ENCODE data around the gene HSD17B1. TPM values are rescaled to one million over a fixed set of nuclear protein-coding genes. Genes with fewer than 3 reads are reported as not detected.
A peak's percentile ranks its signal among the peaks of the same experiment; 100 is the strongest.

HSD17B1 gene
- total RNA-seq, 2 donors from 2014 or later, result 0.88 to 1.7 TPM

DNA sequence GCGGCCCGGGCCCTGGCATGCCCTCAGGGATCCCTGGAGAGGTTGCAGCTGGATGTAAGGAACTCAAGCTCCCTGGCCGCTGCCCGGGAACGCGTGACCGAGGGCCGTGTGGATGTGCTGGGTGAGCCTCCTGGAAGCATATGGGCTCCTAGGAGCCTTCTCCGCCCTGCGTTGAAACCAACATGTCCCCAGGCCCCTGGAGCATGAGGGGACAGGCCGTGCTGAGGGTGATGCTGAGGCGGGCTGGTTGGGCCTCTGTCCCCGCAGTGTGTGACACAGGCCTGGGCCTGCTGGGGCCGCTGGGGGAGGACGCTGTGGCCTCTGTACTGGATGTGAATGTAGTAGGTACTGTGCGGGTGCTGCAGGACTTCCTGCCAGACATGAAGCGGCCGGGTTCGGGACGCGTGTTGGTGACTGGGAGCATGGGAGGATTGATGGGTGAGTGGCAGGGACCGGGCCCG is 5.7 kb upstream of the HSD17B1 start:
- H3K27ac ChIP-seq, result no peak overlapping the region
- no peaks in the 10 kb centered on the region for H3K9me3 ChIP-seq
- intact Hi-C loops (cut with DNase I), result no loop called here
- no peaks in the 10 kb centered on the region for H3K27me3 ChIP-seq
- H3K9ac ChIP-seq (ENCODE audit: low read depth in 2 of 2, low read length in 2 of 2), result no peak overlapping the region
- DNase-seq, result no peak
- H3K4me1 ChIP-seq, result peaks cover 3% of the 10 kb centered on the region
- no peaks in the 10 kb centered on the region for H3K36me3 ChIP-seq
- TF ChIP-seq, protein P1, sequence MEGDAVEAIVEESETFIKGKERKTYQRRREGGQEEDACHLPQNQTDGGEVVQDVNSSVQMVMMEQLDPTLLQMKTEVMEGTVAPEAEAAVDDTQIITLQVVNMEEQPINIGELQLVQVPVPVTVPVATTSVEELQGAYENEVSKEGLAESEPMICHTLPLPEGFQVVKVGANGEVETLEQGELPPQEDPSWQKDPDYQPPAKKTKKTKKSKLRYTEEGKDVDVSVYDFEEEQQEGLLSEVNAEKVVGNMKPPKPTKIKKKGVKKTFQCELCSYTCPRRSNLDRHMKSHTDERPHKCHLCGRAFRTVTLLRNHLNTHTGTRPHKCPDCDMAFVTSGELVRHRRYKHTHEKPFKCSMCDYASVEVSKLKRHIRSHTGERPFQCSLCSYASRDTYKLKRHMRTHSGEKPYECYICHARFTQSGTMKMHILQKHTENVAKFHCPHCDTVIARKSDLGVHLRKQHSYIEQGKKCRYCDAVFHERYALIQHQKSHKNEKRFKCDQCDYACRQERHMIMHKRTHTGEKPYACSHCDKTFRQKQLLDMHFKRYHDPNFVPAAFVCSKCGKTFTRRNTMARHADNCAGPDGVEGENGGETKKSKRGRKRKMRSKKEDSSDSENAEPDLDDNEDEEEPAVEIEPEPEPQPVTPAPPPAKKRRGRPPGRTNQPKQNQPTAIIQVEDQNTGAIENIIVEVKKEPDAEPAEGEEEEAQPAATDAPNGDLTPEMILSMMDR (IDR thresholded peaks at IDR 0.05), result no peak
- no peak overlapping the region for H3K4me3 ChIP-seq

DNA sequence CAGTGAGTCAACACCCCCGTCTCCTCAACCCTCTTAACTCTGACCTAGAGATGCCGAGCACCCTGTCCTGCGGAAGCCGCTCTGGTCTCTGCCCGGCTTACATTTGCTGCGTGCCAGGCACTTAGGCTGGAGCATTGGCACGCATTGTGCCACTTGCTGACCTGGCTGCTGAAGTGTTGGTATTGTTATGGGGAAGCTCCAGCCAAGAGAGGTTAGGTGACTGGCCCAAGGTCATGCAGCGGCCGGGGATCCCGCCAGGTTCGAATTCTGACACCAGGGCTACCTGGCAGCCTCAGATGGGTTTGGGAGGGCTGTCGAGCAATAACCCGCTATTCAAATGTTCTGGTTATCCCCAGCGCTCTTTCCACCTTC is 5.0 kb upstream of the HSD17B1 start:
- peak overlapping the region in 1 of 2 donors; percentile 26 for H3K9ac ChIP-seq (ENCODE audit: low read depth in 2 of 2, low read length in 2 of 2)
- DNase-seq, result no peak

DNA sequence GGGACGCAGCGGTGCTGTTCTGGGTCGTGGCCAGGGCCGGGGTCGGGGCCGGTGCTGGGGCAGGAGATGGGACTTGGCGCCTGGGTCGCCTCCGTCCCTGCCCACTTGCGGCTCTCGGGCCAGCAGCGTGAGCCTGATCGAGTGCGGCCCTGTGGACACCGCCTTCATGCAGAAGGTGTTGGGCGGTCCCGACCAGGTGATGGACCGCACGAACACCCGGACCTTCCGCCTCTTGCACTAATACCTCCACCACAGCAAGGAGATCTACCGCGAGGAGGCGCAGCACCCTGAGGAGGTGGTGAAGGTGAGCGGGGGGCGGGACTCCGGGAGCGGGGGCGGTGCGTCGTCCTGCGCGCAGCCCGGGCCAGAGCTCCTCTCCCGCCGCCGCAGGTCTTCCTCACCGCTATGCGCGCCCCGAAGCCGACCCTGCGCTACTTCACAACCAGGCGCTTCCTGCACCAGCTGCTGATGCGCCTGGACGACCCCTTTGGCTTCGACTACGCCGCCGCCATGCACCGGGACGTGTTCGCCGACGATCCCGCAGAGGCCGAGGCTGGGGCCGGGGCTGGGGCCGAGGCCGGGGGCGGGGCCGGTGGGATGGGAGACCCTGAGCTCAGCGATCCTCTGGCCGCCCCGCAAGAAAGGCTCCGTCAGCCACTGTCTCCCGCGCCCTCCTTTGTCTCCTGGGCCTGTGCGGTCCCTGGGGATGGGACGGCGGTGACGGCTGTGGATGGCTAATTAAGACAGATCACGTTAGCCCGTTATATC is 4.5 kb upstream of the HSD17B1 start:
- Histone ChIP-seq H3K36me3 (no peaks in the 10 kb centered on the region), H3K9ac (ENCODE audit: low read depth in 2 of 2, low read length in 2 of 2) (peak overlapping the region; percentile 9 to 26), H3K4me3 (peak overlapping the region; percentile 42), H3K27ac (no peak overlapping the region), H3K27me3 (no peaks in the 10 kb centered on the region), H3K4me1 (no peaks in the 10 kb centered on the region), H3K9me3 (no peaks in the 10 kb centered on the region)
- intact Hi-C loops (cut with DNase I), result no loop called here
- peak; percentile 93 for DNase-seq
- TF ChIP-seq, protein P1 (IDR thresholded peaks at IDR 0.05), result peak; percentile 32

More for the DNA sequence above, 5.0 kb upstream of the HSD17B1 start:
- H3K9me3 ChIP-seq, result no peaks in the 10 kb centered on the region
- H3K4me1 ChIP-seq, result no peaks in the 10 kb centered on the region
- no peaks in the 10 kb centered on the region for H3K27me3 ChIP-seq
- H3K27ac ChIP-seq, result no peak overlapping the region
- peak overlapping the region; percentile 42 for H3K4me3 ChIP-seq
- intact Hi-C loops (cut with DNase I), result no loop called here
- TF ChIP-seq, protein P1 (IDR thresholded peaks at IDR 0.05), result no peak
- no peaks in the 10 kb centered on the region for H3K36me3 ChIP-seq

DNA sequence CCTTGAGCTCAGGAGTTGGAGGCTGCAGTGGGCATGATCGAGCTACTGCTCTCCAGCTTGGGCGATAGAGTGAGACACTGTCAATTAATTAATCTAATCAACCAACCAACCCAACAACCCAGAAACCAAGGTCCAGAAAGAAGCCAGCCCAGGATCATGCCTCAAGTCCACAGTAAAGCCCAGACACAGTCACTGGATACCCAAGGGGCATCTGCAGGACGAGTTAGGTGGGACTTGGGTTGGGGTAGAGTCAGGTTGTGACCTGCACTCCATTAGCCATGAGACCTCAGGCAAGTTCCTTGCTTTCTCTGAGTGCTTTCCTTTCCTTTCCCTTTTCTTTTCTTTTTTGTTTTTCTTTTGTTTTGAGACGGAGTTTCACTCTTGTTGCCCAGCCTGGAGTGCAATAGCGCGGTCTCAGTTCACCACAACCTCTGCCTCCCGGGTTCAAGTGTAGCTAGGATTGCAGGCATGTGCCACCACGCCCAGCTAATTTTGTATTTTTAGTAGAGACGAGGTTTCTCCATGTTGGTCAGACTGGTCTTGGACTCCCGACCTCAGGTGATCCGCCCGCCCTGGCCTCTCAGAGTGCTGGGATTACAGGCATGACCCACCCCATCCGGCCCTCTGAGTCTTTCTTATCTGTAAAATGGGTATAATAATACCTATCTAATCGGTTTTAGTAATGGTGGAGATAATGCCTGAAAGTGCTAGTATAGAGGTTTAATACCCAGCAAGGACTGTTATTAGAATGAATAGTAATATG is 3.5 kb upstream of the HSD17B1 start:
- Histone ChIP-seq H3K9ac (ENCODE audit: low read depth in 2 of 2, low read length in 2 of 2) (no peak overlapping the region), H3K9me3 (no peaks in the 10 kb centered on the region), H3K27ac (no peak overlapping the region), H3K36me3 (no peaks in the 10 kb centered on the region), H3K4me1 (peaks cover 4% of the 10 kb centered on the region), H3K27me3 (no peaks in the 10 kb centered on the region), H3K4me3 (no peak overlapping the region)
- intact Hi-C loops (cut with DNase I), result no loop called here
- DNase-seq, result no peak
- TF ChIP-seq, protein P1 (IDR thresholded peaks at IDR 0.05), result no peak

DNA sequence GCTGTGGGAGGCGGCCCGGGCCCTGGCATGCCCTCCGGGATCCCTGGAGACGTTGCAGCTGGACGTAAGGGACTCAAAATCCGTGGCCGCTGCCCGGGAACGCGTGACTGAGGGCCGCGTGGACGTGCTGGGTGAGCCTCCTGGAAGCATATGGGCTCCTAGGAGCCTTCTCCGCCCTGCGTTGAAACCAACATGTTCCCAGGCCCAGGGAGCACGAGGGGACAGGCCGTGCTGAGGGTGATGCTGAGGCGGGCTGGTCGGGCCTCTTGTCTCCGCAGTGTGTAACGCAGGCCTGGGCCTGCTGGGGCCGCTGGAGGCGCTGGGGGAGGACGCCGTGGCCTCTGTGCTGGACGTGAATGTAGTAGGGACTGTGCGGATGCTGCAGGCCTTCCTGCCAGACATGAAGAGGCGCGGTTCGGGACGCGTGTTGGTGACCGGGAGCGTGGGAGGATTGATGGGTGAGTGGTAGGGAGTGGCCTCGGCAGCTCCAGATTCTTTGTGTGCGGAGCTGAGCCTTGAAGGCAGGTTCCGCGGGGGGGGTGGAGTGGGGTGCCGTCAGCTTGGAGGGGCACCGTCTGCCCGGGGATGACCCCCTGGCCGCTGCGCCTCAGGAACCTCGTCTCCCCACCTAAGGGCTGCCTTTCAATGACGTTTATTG is 567 bp downstream of the HSD17B1 start:
- intact Hi-C loops (cut with DNase I), result no loop called here
- Histone ChIP-seq H3K27ac (no peak overlapping the region), H3K36me3 (no peaks in the 10 kb centered on the region), H3K27me3 (no peaks in the 10 kb centered on the region), H3K9me3 (no peaks in the 10 kb centered on the region), H3K9ac (ENCODE audit: low read depth in 2 of 2, low read length in 2 of 2) (no peak overlapping the region), H3K4me1 (peaks cover 4% of the 10 kb centered on the region), H3K4me3 (no peak overlapping the region)
- TF ChIP-seq, protein P1 (IDR thresholded peaks at IDR 0.05), result no peak
- DNase-seq, result no peak

All from colonic mucosa (tissue), 4 donors.